ENCODE data around the gene IGF2R.
"Not testable (repeated sequence)": the region's sequence is repeated elsewhere in the genome, so short reads cannot be mapped to it uniquely, and the experiment has no call there.

The IGF2R gene

GRCh38 chr6:159960485-159960884 lies 8.4 kb upstream of the IGF2R start:
- TF ChIP-seq Cebpa-rat (IDR thresholded peaks at IDR 0.05), result no peak
- H3K4me2 ChIP-seq, result peak overlapping the region in 3 of 11 experiments; percentile 49 to 81 (median 78); a peak in 6 of 22 replicates
- peak overlapping the region in 4 of 11 experiments; percentile 62 to 83 (median 72); a peak in 6 of 22 replicates for H3K27ac ChIP-seq
- no peaks in the 10 kb centered on the region for H3K36me3 ChIP-seq
- peaks cover 0 to 5% (median 0%) of the 10 kb centered on the region in 11 experiments; a peak in 1 of 22 replicates for H3K9me3 ChIP-seq (replicated peaks in 1 of 11)
- no peak overlapping the region for H3K4me3 ChIP-seq
- H4K20me1 ChIP-seq, result no peaks in the 10 kb centered on the region
- H3K9ac ChIP-seq, result peak overlapping the region in 2 of 11 experiments; percentile 6 to 62; a peak in 2 of 22 replicates
- peaks cover 0 to 73% (median 7%) of the 10 kb centered on the region in 10 experiments; a peak in 10 of 20 replicates for H3K4me1 ChIP-seq
- H3K27me3 ChIP-seq, result no peaks in the 10 kb centered on the region

GRCh38 chr6:159961528-159961927 lies 7.4 kb upstream of the IGF2R start:
- Histone ChIP-seq H3K4me3 (no peak overlapping the region), H3K27ac (peak overlapping the region in 4 of 11 experiments; percentile 2 to 83 (median 43); a peak in 5 of 22 replicates), H3K9ac (no peak overlapping the region), H3K27me3 (no peaks in the 10 kb centered on the region), H3K9me3 (replicated peaks in 1 of 11) (no peaks in the 10 kb centered on the region), H4K20me1 (no peaks in the 10 kb centered on the region), H3K4me2 (peak overlapping the region in 4 of 11 experiments; percentile 10 to 81 (median 64); a peak in 6 of 22 replicates), H3K4me1 (peaks cover 0 to 83% (median 8%) of the 10 kb centered on the region in 10 experiments; a peak in 10 of 20 replicates), H3K36me3 (no peaks in the 10 kb centered on the region)
- no peak for TF ChIP-seq Cebpa-rat (IDR thresholded peaks at IDR 0.05)

DNA sequence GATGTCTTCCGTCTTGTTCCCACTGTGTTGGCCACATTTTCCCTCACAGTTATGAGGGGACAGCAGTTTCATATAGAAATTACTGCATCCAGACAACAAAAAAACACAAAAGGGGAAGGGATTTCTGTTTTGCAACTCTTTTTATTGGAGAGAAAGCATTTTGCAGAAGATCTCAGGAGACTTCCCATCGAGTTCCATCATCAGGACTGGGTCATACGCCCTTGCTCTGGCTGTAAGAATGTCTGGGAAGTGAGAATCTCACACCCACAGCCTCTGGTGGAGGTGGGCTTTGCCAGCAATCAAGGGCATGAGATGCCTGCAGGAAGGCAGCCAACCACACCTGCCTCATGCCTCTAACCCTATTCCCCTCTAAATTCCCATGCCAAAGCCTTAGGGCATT lies 5.8 kb upstream of the IGF2R start:
- Histone ChIP-seq H3K4me3 (no peak overlapping the region), H3K4me2 (peak overlapping the region in 2 of 11 experiments; percentile 78 to 81; a peak in 4 of 22 replicates), H3K4me1 (peaks cover 0 to 98% (median 9%) of the 10 kb centered on the region in 10 experiments; a peak in 16 of 20 replicates), H3K9me3 (replicated peaks in 1 of 11) (no peaks in the 10 kb centered on the region), H3K27ac (no peak overlapping the region), H3K9ac (no peak overlapping the region), H4K20me1 (no peaks in the 10 kb centered on the region), H3K27me3 (no peaks in the 10 kb centered on the region), H3K36me3 (no peaks in the 10 kb centered on the region)
- no peak for TF ChIP-seq Cebpa-rat (IDR thresholded peaks at IDR 0.05)

DNA sequence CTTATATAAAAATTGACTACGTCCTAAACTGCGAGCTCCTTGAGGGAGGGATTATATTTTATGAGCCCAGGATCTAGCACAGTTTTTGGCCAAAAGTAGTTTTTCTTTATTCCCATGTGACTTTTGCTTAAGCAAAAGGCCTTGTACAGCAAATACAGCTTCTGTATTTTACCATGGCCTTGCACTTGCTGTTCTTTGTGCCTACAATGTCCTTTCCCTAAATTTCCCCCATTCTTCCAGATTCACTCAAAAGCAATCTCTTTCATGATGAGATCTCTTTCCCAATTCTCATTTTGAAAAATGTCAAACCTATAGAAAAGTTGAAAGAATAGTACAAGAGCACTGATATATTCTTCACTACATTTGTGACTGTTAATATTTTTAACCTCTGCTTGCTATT lies 4.8 kb upstream of the IGF2R start:
- no peak overlapping the region for H3K9ac ChIP-seq
- TF ChIP-seq Cebpa-rat (IDR thresholded peaks at IDR 0.05), result no peak
- H3K4me2 ChIP-seq, result peak overlapping the region in 1 of 11 experiments; percentile 78; a peak in 2 of 22 replicates
- no peaks in the 10 kb centered on the region for H3K9me3 ChIP-seq (replicated peaks in 1 of 11)
- H4K20me1 ChIP-seq, result no peaks in the 10 kb centered on the region; a peak in 1 of 22 replicates
- no peaks in the 10 kb centered on the region for H3K36me3 ChIP-seq
- peaks cover 0 to 93% (median 12%) of the 10 kb centered on the region in 10 experiments; a peak in 16 of 20 replicates for H3K4me1 ChIP-seq
- no peak overlapping the region for H3K4me3 ChIP-seq
- no peaks in the 10 kb centered on the region for H3K27me3 ChIP-seq
- H3K27ac ChIP-seq, result no peak overlapping the region

- no peaks in the 10 kb centered on the region for H3K36me3 ChIP-seq
- no peaks in the 10 kb centered on the region for H3K27me3 ChIP-seq
- H3K4me1 ChIP-seq, result peaks cover 14 to 81% (median 22%) of the 10 kb centered on the region in 10 experiments
- no peak for TF ChIP-seq Cebpa-rat (IDR thresholded peaks at IDR 0.05)
- 0 out of 22 replicates have a peak overlapping the region, but pooled peaks of 1 of the 11 experiments have one; percentile 25 for H3K9ac ChIP-seq
- H3K4me2 ChIP-seq, result peak overlapping the region in 5 of 11 experiments; percentile 7 to 78 (median 62); a peak in 6 of 22 replicates
- no peaks in the 10 kb centered on the region for H3K9me3 ChIP-seq (replicated peaks in 1 of 11)
- peaks cover 11 to 23% (median 14%) of the 10 kb centered on the region in 11 experiments; a peak in 21 of 22 replicates for H4K20me1 ChIP-seq
- peak overlapping the region in 4 of 11 experiments; percentile 32 to 52 (median 46); a peak in 7 of 22 replicates for H3K27ac ChIP-seq
- H3K4me3 ChIP-seq, result no peak overlapping the region
Observed at GRCh38 chr6:159966339-159966738, 2.5 kb upstream of the IGF2R start.

DNA sequence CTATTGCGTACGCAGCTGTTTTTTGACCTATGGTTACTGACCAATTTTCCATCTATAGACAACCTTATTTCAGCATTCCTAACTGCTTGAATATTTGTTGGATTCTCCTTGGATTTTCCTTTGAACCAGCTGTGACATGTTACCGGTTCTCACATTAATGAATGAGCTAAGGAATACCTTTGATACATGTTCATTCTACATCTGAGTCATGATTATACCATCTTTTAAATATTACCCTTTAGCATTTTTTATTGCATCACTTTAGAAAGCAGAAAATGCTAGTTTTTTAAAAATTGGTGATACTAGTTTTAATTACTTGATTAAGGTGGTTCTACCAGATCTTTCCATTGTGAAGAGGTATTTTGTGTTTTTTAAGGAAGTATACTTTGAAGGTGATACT lies 1.9 kb upstream of the IGF2R start:
- no peak for TF ChIP-seq Cebpa-rat (IDR thresholded peaks at IDR 0.05)
- Histone ChIP-seq H4K20me1 (peaks cover 17 to 29% (median 20%) of the 10 kb centered on the region in 11 experiments; a peak in 21 of 22 replicates), H3K27ac (peak overlapping the region in 4 of 11 experiments; percentile 19 to 52 (median 39); a peak in 6 of 22 replicates)

DNA sequence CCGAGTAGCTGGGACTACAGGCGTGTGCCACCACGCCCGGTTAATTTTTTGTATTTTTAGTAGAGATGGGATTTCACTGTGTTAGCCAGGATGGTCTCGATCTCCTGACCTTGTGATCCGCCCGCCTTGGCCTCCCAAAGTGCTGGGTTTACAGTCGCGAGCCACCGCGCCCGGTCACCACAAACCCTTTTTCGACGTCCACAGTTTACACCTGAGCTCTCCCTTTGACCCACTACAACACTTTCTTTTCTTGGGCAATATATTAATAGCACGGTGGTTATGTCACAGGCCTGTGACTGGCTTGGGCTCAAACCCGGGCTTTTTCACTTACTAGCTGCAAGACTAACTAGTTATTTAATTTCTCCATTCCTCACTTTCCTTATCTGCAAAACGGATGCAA lies 1.3 kb upstream of the IGF2R start:
- not testable (repeated sequence) for H3K36me3 ChIP-seq; H3K4me3 ChIP-seq; H3K9me3 ChIP-seq (replicated peaks in 1 of 11); H3K9ac ChIP-seq; H3K27ac ChIP-seq; H3K27me3 ChIP-seq
- Histone ChIP-seq H3K4me2 (peak overlapping the region in 2 of 11 experiments; percentile 71 to 91; a peak in 3 of 22 replicates), H3K4me1 (peaks cover 25 to 81% (median 33%) of the 10 kb centered on the region in 10 experiments), H4K20me1 (peaks cover 24 to 36% (median 27%) of the 10 kb centered on the region in 11 experiments; a peak in 21 of 22 replicates)

More for the DNA sequence above, 1.9 kb upstream of the IGF2R start:
- peak overlapping the region in 3 of 11 experiments; percentile 62 to 78 (median 71); a peak in 6 of 22 replicates for H3K4me2 ChIP-seq
- no peaks in the 10 kb centered on the region for H3K27me3 ChIP-seq
- no peak overlapping the region for H3K9ac ChIP-seq
- H3K36me3 ChIP-seq, result no peaks in the 10 kb centered on the region
- no peak overlapping the region for H3K4me3 ChIP-seq
- H3K9me3 ChIP-seq (replicated peaks in 1 of 11), result no peaks in the 10 kb centered on the region
- H3K4me1 ChIP-seq, result peaks cover 21 to 81% (median 28%) of the 10 kb centered on the region in 10 experiments

- Histone ChIP-seq H3K36me3 (no peaks in the 10 kb centered on the region), H3K4me3 (peak overlapping the region; percentile 86 to 99 (median 94)), H3K27ac (peak overlapping the region; percentile 86 to 98 (median 93)), H3K4me2 (peak overlapping the region; percentile 74 to 97 (median 87)), H3K4me1 (peaks cover 42 to 81% (median 50%) of the 10 kb centered on the region in 10 experiments), H3K27me3 (no peaks in the 10 kb centered on the region), H4K20me1 (peaks cover 40 to 53% (median 44%) of the 10 kb centered on the region in 11 experiments; a peak in 21 of 22 replicates), H3K9ac (peak overlapping the region; percentile 91 to 99 (median 96)), H3K9me3 (replicated peaks in 1 of 11) (no peaks in the 10 kb centered on the region)
- no peak for TF ChIP-seq Cebpa-rat (IDR thresholded peaks at IDR 0.05)
Observed at GRCh38 chr6:159969204-159969912, 476 bp downstream of the IGF2R start.

DNA sequence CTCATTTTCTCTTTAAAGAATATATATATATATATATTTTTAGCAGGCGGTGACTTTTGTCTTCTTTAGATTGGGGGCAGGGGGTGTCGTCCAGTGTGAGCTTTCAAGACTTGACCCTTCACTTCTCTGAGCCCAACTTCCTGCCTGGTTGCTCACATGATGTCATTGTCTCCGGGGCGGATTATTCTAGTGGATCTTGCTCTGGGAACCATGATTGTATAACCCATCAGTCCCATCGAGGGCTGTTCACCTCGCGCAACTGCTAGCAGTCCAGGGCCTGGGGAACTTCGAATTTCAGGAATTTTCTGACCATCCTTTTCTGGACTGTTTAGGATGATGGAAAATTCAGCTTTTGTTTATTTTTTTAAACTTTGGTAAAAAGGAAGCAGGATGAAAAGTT lies 1.0 kb downstream of the IGF2R start:
- Histone ChIP-seq H3K4me1 (peaks cover 48 to 82% (median 56%) of the 10 kb centered on the region in 10 experiments), H4K20me1 (peaks cover 46 to 59% (median 50%) of the 10 kb centered on the region in 11 experiments), H3K9ac (peak overlapping the region; percentile 91 to 99 (median 96)), H3K4me2 (peak overlapping the region; percentile 74 to 97 (median 87)), H3K27me3 (no peaks in the 10 kb centered on the region), H3K9me3 (replicated peaks in 1 of 11) (no peaks in the 10 kb centered on the region), H3K4me3 (peak overlapping the region; percentile 86 to 99 (median 94)), H3K27ac (peak overlapping the region; percentile 86 to 98 (median 93)), H3K36me3 (peaks cover 0 to 1% (median 0%) of the 10 kb centered on the region in 11 experiments; a peak in 1 of 22 replicates)
- no peak for TF ChIP-seq Cebpa-rat (IDR thresholded peaks at IDR 0.05)

Data from BLaER1 treated with 17β-estradiol and CSF1 and Interleukin-3, amounts not matched to agents 10 nM and 100 nM (cell line).